HepG2 (cell line): ENCODE measurements around the gene NAGA. TPM values are rescaled to one million over a fixed set of nuclear protein-coding genes. Genes with fewer than 3 reads are reported as not detected.
A peak's percentile ranks its signal among the peaks of the same experiment; 100 is the strongest.

Source experiments
- ARID2 ChIP-seq: sonication (generic); formaldehyde crosslinking; IDR thresholded peaks from 2 replicates; pipeline ENCODE4 v1.8.1; 2022; ENCODE audit warnings: mild to moderate bottlenecking, missing genetic modification reagents, borderline replicate concordance
- FOXA1 ChIP-seq, 2 experiments: fragments of 450-650 bp in 1 of 2; sonication (generic) in 1 of 2; formaldehyde crosslinking in 1 of 2; IDR thresholded peaks; 2 replicates each; pipeline versions ENCODE4 v1.4.0 to v1.6.1; 2016 to 2020; ENCODE audit warnings: missing genetic modification reagents in 1 of 2
- HNF4G ChIP-seq, 2 experiments: sonication (generic) in 1 of 2; formaldehyde crosslinking in 1 of 2; IDR thresholded peaks; 2 replicates each; pipeline versions ENCODE4 v1.4.0 to v1.6.1; 2011 to 2020; ENCODE audit warnings: borderline replicate concordance in 2 of 2, low read depth in 2 of 2, mild to moderate bottlenecking in 2 of 2, low read length in 1 of 2, missing genetic modification reagents in 1 of 2, moderate library complexity in 1 of 2
- KLF12 ChIP-seq: sonication (generic); formaldehyde crosslinking; IDR thresholded peaks from 2 replicates; pipeline ENCODE4 v1.4.0; 2020; ENCODE audit warnings: missing genetic modification reagents, borderline replicate concordance
- MIER2 ChIP-seq: IDR thresholded peaks from 2 replicates; pipeline ENCODE4 v1.6.1; 2016; ENCODE audit warnings: missing biosample characterization, missing genetic modification reagents
- ZBTB4 ChIP-seq: sonication (generic); formaldehyde crosslinking; IDR thresholded peaks from 2 replicates; pipeline ENCODE4 v1.4.0; 2020; ENCODE audit warnings: missing genetic modification reagents, mild to moderate bottlenecking, borderline replicate concordance
- ZNF24 ChIP-seq: fragments of 450-650 bp; IDR thresholded peaks from 2 replicates; pipeline ENCODE4 v1.6.1; 2017; ENCODE audit warnings: antibody characterized with exemption, mild to moderate bottlenecking
- ZNF747 ChIP-seq: sonication (generic); formaldehyde crosslinking; IDR thresholded peaks from 2 replicates; pipeline ENCODE4 v1.8.1; 2023; ENCODE audit warnings: missing genetic modification reagents, mild to moderate bottlenecking, borderline replicate concordance
- ZNF788 ChIP-seq: sonication (generic); formaldehyde crosslinking; IDR thresholded peaks from 2 replicates; pipeline ENCODE4 v1.5.0; 2020; ENCODE audit warnings: mild to moderate bottlenecking, missing genetic modification reagents, borderline replicate concordance
- polyA plus RNA-seq, 8 experiments: library from polyadenylated mRNA; depleted of rRNA in 3 of 8; stranded (reverse) in 7 of 8; unstranded in 1 of 8; fragments of >200 nt; fragmentation: Illumina TruSeq in 4 of 8; extraction: Trizol in 4 of 8; gene quantifications; 2 replicates each; pipeline versions ENCODE4 v1.2.1 to v1.2.3, GENCODE V29; 2011 to 2016; ENCODE audit warnings: low read depth in 4 of 8, missing spikeins in 1 of 8, mixed read lengths in 1 of 8; ENCODE audit not compliant: insufficient read depth in 1 of 8
- total RNA-seq, 5 experiments: library from RNA; depleted of rRNA; stranded (reverse); fragments of >200 nt; fragmentation: Illumina TruSeq; extraction: Trizol; gene quantifications; 2 replicates each; pipeline ENCODE4 v1.2.3, GENCODE V29; 2016; ENCODE audit warnings: low read depth in 1 of 5
- TF ChIP-seq, protein P1 (sequence below): sonication (generic); formaldehyde crosslinking; IDR thresholded peaks from 2 replicates; pipeline ENCODE4 v1.4.0; 2020; ENCODE audit warnings: missing genetic modification reagents
- TF ChIP-seq, protein P2 (sequence below): sonication (generic); formaldehyde crosslinking; IDR thresholded peaks from 2 replicates; pipeline ENCODE4 v1.5.1; 2020; ENCODE audit warnings: mild to moderate bottlenecking, missing genetic modification reagents

NAGA gene
- total and polyA plus RNA-seq, 2 of the 13 experiments (the other 11 are each of a cell fraction or from before 2014, with no cell fraction given), result 15.1 to 23.4 TPM

DNA sequence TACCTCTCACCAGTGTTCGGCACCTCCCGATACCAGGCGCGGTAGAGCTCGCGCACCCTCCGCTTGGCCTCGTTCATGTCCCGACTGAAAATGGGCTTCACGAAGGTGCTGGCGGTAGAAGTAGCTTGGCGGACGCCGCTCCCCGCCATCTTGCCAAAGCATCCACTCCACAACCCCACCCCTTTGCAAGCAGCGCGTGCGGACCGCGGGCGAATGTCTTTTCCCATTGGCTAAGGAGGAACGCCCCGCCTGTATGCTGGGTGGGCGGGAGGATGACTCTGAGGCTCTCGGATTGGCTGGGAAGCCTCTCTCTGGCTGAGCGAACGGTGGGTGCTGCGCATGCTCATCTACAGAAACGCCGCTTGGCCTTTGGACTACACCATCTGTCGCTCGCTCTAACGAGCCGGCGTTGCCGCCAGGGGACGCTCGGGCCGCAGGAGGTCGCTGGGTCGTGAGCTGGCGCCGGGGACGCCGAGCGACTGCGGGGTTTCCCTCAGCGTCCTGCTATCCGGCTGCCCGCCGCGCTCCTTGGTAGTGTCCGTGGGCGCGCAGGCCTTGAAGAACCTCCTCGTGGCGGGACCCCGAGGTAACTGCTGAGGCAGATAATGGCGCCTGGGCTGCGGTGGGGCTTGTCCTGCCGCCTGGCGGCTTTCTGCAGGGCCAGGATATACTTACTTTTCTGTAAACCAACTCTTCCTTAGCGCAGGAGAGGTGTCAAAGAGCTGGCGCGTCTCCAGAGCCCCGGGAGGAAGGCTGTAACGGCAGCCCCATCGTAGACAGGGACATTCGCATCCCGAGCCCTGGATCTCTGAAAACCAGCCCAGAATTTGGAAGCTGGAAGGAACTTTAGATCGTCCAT lies 20.2 kb upstream of the NAGA start, which contains the start of gene NDUFA6 (continued):
- peak; percentile 88; the same call in 1 of the 2 replicates for TF ChIP-seq ZBTB4 (CRISPR knock-in tag)
- TF ChIP-seq MIER2 (CRISPR knock-in tag), result peak; percentile 42; the same call in 1 of the 2 replicates
- TF ChIP-seq ZNF24, result no peak
- TF ChIP-seq ZNF747 (CRISPR knock-in tag), result peak; percentile 88; the same call in 1 of the 2 replicates
- TF ChIP-seq, protein P1, sequence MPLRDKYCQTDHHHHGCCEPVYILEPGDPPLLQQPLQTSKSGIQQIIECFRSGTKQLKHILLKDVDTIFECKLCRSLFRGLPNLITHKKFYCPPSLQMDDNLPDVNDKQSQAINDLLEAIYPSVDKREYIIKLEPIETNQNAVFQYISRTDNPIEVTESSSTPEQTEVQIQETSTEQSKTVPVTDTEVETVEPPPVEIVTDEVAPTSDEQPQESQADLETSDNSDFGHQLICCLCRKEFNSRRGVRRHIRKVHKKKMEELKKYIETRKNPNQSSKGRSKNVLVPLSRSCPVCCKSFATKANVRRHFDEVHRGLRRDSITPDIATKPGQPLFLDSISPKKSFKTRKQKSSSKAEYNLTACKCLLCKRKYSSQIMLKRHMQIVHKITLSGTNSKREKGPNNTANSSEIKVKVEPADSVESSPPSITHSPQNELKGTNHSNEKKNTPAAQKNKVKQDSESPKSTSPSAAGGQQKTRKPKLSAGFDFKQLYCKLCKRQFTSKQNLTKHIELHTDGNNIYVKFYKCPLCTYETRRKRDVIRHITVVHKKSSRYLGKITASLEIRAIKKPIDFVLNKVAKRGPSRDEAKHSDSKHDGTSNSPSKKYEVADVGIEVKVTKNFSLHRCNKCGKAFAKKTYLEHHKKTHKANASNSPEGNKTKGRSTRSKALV (CRISPR knock-in tag), result peak; percentile 97
- TF ChIP-seq, protein P2, sequence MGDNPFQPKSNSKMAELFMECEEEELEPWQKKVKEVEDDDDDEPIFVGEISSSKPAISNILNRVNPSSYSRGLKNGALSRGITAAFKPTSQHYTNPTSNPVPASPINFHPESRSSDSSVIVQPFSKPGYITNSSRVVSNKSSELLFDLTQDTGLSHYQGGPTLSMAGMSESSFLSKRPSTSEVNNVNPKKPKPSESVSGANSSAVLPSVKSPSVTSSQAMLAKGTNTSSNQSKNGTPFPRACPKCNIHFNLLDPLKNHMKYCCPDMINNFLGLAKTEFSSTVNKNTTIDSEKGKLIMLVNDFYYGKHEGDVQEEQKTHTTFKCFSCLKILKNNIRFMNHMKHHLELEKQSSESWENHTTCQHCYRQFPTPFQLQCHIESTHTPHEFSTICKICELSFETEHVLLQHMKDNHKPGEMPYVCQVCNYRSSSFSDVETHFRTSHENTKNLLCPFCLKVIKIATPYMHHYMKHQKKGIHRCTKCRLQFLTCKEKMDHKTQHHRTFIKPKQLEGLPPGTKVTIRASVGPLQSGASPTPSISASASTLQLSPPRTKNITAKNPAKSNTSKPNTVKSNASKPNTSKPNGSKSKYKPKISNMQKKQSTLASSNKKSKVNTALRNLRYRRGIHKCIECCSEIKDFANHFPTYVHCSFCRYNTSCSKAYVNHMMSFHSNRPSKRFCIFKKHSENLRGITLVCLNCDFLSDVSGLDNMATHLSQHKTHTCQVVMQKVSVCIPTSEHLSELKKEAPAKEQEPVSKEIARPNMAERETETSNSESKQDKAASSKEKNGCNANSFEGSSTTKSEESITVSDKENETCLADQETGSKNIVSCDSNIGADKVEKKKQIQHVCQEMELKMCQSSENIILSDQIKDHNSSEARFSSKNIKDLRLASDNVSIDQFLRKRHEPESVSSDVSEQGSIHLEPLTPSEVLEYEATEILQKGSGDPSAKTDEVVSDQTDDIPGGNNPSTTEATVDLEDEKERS (CRISPR knock-in tag), result no peak
- TF ChIP-seq KLF12, result peak; percentile 47; the same call in 1 of the 2 replicates
- TF ChIP-seq HNF4G (IDR thresholded peaks at IDR 0.05; ENCODE audit: borderline replicate concordance, low read depth, low read length), result peak; percentile 97
- TF ChIP-seq HNF4G (CRISPR knock-in tag; IDR thresholded peaks at IDR 0.05; ENCODE audit: borderline replicate concordance, low read depth), result peak; percentile 96
- TF ChIP-seq ARID2 (CRISPR knock-in tag), result 0 out of 2 replicates have a peak, but pooled peaks have one; percentile 19
- no peak for TF ChIP-seq FOXA1 (IDR thresholded peaks at IDR 0.05)
- TF ChIP-seq FOXA1 (CRISPR knock-in tag; IDR thresholded peaks at IDR 0.05), result no peak
- peak; percentile 82; the same call in 1 of the 2 replicates for TF ChIP-seq ZNF788
